B cell (primary cell): ENCODE results near the gene ARHGAP1.

ENCODE experiments used
- EZH2 ChIP-seq: IDR thresholded peaks from 2 replicates; pipeline ENCODE4 v1.6.1; 2012; ENCODE audit warnings: borderline replicate concordance, low read depth, mild to moderate bottlenecking, moderate library complexity, low read length; ENCODE audit not compliant: insufficient read depth, poor library complexity, severe bottlenecking
- TF ChIP-seq, protein P1 (sequence below): fragments of 200-600 bp; IDR thresholded peaks from one replicate; pipeline ENCODE4 v1.8.0; 2022; ENCODE audit warnings: antibody characterized with exemption, mild to moderate bottlenecking

DNA sequence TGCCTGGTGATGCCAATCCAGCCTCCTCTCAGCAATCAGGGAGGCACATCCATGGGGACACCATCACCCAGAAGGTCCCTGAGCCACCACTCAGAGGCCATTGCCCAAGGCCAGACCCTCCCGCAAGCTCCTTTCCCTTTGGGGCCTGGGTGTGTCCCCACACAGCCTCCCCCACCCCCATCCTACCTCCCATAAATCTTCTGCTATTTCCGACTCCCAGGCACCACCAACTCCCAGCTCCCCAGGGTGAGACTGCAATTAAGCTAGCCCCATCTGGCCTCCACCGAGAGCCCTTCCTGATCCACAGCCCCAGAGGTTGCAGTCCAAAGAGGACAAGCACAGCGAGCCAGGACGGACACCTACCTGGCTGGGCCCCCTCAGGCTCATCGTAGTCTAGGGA, 6.3 kb downstream of the ARHGAP1 start:
- TF ChIP-seq, protein P1, sequence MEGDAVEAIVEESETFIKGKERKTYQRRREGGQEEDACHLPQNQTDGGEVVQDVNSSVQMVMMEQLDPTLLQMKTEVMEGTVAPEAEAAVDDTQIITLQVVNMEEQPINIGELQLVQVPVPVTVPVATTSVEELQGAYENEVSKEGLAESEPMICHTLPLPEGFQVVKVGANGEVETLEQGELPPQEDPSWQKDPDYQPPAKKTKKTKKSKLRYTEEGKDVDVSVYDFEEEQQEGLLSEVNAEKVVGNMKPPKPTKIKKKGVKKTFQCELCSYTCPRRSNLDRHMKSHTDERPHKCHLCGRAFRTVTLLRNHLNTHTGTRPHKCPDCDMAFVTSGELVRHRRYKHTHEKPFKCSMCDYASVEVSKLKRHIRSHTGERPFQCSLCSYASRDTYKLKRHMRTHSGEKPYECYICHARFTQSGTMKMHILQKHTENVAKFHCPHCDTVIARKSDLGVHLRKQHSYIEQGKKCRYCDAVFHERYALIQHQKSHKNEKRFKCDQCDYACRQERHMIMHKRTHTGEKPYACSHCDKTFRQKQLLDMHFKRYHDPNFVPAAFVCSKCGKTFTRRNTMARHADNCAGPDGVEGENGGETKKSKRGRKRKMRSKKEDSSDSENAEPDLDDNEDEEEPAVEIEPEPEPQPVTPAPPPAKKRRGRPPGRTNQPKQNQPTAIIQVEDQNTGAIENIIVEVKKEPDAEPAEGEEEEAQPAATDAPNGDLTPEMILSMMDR: no peak
- TF ChIP-seq EZH2: no peak
